Measurements from ENCODE around the gene IMMP2L.

- TF ChIP-seq EZH2phosphoT487 (IDR thresholded peaks at IDR 0.05; ENCODE audit: insufficient read depth, low read depth) (no peak), EZH2 (IDR thresholded peaks at IDR 0.05; ENCODE audit: insufficient read depth, poor library complexity, severe bottlenecking) (no peak)
These were observed 707.6 kb downstream of the IMMP2L start for GRCh38 chr7:110854651-110855050.

All from GM23248 (cell line).